HepG2 (cell line): Measurements from ENCODE around the gene KATNB1. TPM values are rescaled to one million over a fixed set of nuclear protein-coding genes. Genes with fewer than 3 reads are reported as not detected.

Source experiments
- CSRNP1 ChIP-seq: sonication (generic); formaldehyde crosslinking; IDR thresholded peaks from 2 replicates; pipeline ENCODE4 v1.8.1; 2023; ENCODE audit warnings: mild to moderate bottlenecking, missing genetic modification reagents
- FOSL1 ChIP-seq: sonication (generic); formaldehyde crosslinking; IDR thresholded peaks from 2 replicates; pipeline ENCODE4 v1.9.0; 2021; ENCODE audit warnings: missing genetic modification reagents, borderline replicate concordance
- FOXJ3 ChIP-seq: sonication (generic); formaldehyde crosslinking; IDR thresholded peaks from 2 replicates; pipeline ENCODE4 v1.4.0; 2020; ENCODE audit warnings: missing genetic modification reagents, mild to moderate bottlenecking, borderline replicate concordance
- HNF4A ChIP-seq: sonication (generic); formaldehyde crosslinking; IDR thresholded peaks from 2 replicates; pipeline ENCODE4 v1.4.0; 2020; ENCODE audit warnings: missing genetic modification reagents
- HOXA7 ChIP-seq: sonication (generic); formaldehyde crosslinking; IDR thresholded peaks from 2 replicates; pipeline ENCODE4 v1.8.1; 2022; ENCODE audit warnings: mild to moderate bottlenecking, missing genetic modification reagents, moderate library complexity
- KLF15 ChIP-seq: sonication (generic); formaldehyde crosslinking; IDR thresholded peaks from 2 replicates; pipeline ENCODE4 v1.8.1; 2023; ENCODE audit warnings: borderline replicate concordance, mild to moderate bottlenecking, inconsistent platforms, missing genetic modification reagents, mixed read lengths
- KLF16 ChIP-seq, 2 experiments: sonication (generic) in 1 of 2; formaldehyde crosslinking in 1 of 2; IDR thresholded peaks; 2 replicates each; pipeline versions ENCODE4 v1.6.1 to v1.8.0; 2016 to 2023; ENCODE audit warnings: missing genetic modification reagents in 2 of 2, missing compliant biosample characterization in 1 of 2
- MATR3 ChIP-seq: sonication (generic); formaldehyde crosslinking; IDR thresholded peaks from 2 replicates; pipeline ENCODE4 v1.4.0; 2020; ENCODE audit warnings: missing genetic modification reagents
- NCOA1 ChIP-seq: sonication (generic); formaldehyde crosslinking; IDR thresholded peaks from 2 replicates; pipeline ENCODE4 v1.9.0; 2021; ENCODE audit warnings: missing genetic modification reagents
- PBX2 ChIP-seq: IDR thresholded peaks from 2 replicates; pipeline ENCODE4 v1.6.1; 2016; ENCODE audit warnings: control low read depth
- POLR2G ChIP-seq: fragments of 200-400 bp; formaldehyde crosslinking; IDR thresholded peaks from 2 replicates; pipeline ENCODE4 v1.6.1; 2018; ENCODE audit warnings: mild to moderate bottlenecking, low read depth, low read length, moderate library complexity
- ZBTB21 ChIP-seq: sonication (generic); formaldehyde crosslinking; IDR thresholded peaks from 2 replicates; pipeline ENCODE4 v1.4.0; 2020; ENCODE audit warnings: missing genetic modification reagents
- ZNF124 ChIP-seq: sonication (generic); formaldehyde crosslinking; IDR thresholded peaks from 2 replicates; pipeline ENCODE4 v1.4.0; 2020; ENCODE audit warnings: missing genetic modification reagents
- ZXDC ChIP-seq: sonication (generic); formaldehyde crosslinking; IDR thresholded peaks from 2 replicates; pipeline ENCODE4 v1.5.0; 2020; ENCODE audit warnings: mild to moderate bottlenecking, missing genetic modification reagents
- polyA plus RNA-seq, 8 experiments: library from polyadenylated mRNA; depleted of rRNA in 3 of 8; stranded (reverse) in 7 of 8; unstranded in 1 of 8; fragments of >200 nt; fragmentation: Illumina TruSeq in 4 of 8; extraction: Trizol in 4 of 8; gene quantifications; 2 replicates each; pipeline versions ENCODE4 v1.2.1 to v1.2.3, GENCODE V29; 2011 to 2016; ENCODE audit warnings: low read depth in 4 of 8, missing spikeins in 1 of 8, mixed read lengths in 1 of 8; ENCODE audit not compliant: insufficient read depth in 1 of 8
- total RNA-seq, 5 experiments: library from RNA; depleted of rRNA; stranded (reverse); fragments of >200 nt; fragmentation: Illumina TruSeq; extraction: Trizol; gene quantifications; 2 replicates each; pipeline ENCODE4 v1.2.3, GENCODE V29; 2016; ENCODE audit warnings: low read depth in 1 of 5
- TF ChIP-seq, protein P1 (sequence below), 2 experiments: sonication (generic) in 1 of 2; formaldehyde crosslinking in 1 of 2; IDR thresholded peaks; 2 replicates each; pipeline versions ENCODE4 v1.6.1 to v1.9.0; 2014 to 2022; ENCODE audit warnings: antibody characterized with exemption in 1 of 2, borderline replicate concordance in 1 of 2, inconsistent platforms in 1 of 2, low read depth in 1 of 2, missing genetic modification reagents in 1 of 2
- TF ChIP-seq, protein P2 (sequence below): sonication (generic); formaldehyde crosslinking; IDR thresholded peaks from 2 replicates; pipeline ENCODE4 v1.8.0; 2022; ENCODE audit warnings: low read depth, missing genetic modification reagents

Gene KATNB1
- total and polyA plus RNA-seq, 2 of the 13 experiments (the other 11 are each of a cell fraction or from before 2014, with no cell fraction given) = 31.5 to 43.5 TPM

DNA sequence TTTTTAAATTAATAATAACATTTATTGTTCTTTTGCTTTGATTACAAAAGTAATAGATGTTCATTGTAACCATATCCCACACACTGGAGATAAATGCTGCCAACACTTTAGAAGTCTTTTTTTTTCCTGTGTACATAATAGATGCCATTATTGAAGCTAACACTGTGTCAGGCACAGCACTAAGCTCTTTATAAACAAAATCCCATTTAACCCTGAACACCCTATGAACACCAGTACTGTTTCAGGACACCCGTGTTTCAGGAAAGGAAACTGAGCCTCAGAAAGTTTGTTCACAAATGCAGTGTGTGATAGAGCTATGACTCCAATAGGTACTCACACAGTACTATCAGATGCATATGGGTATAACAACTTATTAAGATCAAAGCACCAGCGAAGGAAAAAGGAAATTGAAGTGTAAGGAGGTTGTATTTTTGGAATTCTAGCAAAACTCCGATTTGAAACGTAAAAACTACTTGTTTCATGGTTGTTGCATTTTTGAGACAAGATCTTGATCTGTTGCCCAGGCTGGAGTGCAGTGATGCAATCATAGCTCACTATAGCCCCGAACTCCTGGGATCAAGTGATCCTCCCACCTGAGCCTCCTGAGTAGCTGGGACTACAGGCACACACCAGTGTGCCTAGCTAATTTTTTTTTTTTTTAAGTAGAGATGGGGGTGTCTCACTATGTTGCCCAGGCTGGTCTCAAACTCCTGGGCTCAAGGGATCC lies 68.7 kb downstream of the KATNB1 start (continued):
- no peak for TF ChIP-seq HNF4A
- TF ChIP-seq ZBTB21 (CRISPR knock-in tag) = no peak
- no peak for TF ChIP-seq HOXA7 (CRISPR knock-in tag)
- TF ChIP-seq, protein P1, sequence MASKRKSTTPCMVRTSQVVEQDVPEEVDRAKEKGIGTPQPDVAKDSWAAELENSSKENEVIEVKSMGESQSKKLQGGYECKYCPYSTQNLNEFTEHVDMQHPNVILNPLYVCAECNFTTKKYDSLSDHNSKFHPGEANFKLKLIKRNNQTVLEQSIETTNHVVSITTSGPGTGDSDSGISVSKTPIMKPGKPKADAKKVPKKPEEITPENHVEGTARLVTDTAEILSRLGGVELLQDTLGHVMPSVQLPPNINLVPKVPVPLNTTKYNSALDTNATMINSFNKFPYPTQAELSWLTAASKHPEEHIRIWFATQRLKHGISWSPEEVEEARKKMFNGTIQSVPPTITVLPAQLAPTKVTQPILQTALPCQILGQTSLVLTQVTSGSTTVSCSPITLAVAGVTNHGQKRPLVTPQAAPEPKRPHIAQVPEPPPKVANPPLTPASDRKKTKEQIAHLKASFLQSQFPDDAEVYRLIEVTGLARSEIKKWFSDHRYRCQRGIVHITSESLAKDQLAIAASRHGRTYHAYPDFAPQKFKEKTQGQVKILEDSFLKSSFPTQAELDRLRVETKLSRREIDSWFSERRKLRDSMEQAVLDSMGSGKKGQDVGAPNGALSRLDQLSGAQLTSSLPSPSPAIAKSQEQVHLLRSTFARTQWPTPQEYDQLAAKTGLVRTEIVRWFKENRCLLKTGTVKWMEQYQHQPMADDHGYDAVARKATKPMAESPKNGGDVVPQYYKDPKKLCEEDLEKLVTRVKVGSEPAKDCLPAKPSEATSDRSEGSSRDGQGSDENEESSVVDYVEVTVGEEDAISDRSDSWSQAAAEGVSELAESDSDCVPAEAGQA (IDR thresholded peaks at IDR 0.05; ENCODE audit: low read depth) = no peak
- TF ChIP-seq, protein P1 (CRISPR knock-in tag; IDR thresholded peaks at IDR 0.05; ENCODE audit: borderline replicate concordance) = no peak
- TF ChIP-seq FOXJ3 = no peak
- TF ChIP-seq ZXDC = no peak
- no peak for TF ChIP-seq PBX2 (CRISPR knock-in tag)
- TF ChIP-seq POLR2G = no peak
- no peak for TF ChIP-seq MATR3 (CRISPR knock-in tag)
- TF ChIP-seq KLF15 (CRISPR knock-in tag) = no peak
- no peak for TF ChIP-seq ZNF124 (CRISPR knock-in tag)
- TF ChIP-seq, protein P2, sequence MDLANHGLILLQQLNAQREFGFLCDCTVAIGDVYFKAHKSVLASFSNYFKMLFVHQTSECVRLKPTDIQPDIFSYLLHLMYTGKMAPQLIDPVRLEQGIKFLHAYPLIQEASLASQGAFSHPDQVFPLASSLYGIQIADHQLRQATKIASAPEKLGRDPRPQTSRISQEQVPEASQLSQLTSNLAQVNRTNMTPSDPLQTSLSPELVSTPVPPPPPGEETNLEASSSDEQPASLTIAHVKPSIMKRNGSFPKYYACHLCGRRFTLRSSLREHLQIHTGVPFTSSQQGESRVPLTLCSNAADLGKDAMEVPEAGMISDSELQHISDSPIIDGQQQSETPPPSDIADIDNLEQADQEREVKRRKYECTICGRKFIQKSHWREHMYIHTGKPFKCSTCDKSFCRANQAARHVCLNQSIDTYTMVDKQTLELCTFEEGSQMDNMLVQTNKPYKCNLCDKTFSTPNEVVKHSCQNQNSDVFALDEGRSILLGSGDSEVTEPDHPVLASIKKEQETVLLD (CRISPR knock-in tag) = no peak
- no peak for TF ChIP-seq NCOA1
- no peak for TF ChIP-seq FOSL1 (CRISPR knock-in tag)
- no peak for TF ChIP-seq CSRNP1 (CRISPR knock-in tag)
- no peak for TF ChIP-seq KLF16 (CRISPR knock-in tag; IDR thresholded peaks at IDR 0.05)
